ENCODE measurements around the gene KRT7.
"Not testable (repeated sequence)": the region's sequence is repeated elsewhere in the genome, so short reads cannot be mapped to it uniquely, and the experiment has no call there.

The KRT7 gene

GRCh38 chr12:52231305-52232202, 1.5 kb upstream of the KRT7 start:
- DNase-seq: no peak

DNA sequence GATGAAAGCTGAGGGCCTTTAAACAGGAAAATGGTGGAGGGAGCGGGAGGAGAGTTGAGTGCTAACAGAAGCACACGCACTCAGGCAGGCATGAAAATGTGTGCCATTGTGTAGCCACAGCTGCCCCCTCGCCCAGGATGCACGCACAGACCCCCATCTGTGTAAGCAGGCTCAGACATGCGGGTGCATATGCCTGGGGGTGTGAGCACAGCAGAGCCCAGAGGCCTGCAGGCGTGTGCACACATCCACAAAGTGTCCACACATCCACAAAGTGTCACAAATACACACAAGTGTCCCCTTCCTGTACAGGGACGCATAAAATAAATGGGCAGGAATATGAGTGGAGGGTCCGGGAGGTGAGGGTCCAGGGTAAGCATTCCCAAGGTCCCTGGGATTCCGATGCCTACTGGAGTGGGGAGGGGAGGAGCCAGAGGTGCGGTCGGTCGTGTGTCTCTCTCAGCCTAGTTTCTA, 805 bp upstream of the KRT7 start:
- no peak for DNase-seq

DNA sequence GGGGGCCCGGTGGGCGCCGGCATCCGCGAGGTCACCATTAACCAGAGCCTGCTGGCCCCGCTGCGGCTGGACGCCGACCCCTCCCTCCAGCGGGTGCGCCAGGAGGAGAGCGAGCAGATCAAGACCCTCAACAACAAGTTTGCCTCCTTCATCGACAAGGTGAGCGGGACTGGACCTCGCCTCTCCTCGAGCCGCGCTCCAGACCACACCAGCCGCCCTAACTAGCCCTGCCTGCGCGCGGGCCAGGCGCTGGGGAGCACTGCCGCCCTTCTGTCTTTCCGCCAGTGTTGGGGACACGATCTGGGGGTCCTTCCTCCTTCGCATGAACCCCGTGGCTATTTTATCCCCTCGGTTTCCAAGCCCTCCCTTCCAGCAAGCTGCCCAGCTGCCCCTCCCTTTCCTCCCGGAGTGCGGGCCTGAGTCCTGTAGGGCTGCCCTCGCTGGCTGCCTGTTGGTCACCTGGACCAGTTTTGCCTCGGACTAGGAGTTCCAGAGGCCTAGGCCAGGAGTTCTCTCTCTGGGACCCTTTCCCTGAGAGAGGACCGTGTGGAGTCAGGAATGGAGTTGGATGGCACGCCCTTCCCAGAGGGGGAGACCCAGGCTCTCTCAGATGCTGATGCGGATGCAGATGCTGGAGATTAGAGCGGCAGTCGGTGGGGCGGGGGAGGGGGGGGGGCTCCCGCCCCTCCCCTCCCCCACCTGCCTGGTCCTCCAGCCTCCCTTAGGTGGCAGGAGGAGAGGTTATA, 592 bp downstream of the KRT7 start:
- DNase-seq: no peak

GRCh38 chr12:52234223-52234810, 1.3 kb downstream of the KRT7 start:
- DNase-seq: no peak

DNA sequence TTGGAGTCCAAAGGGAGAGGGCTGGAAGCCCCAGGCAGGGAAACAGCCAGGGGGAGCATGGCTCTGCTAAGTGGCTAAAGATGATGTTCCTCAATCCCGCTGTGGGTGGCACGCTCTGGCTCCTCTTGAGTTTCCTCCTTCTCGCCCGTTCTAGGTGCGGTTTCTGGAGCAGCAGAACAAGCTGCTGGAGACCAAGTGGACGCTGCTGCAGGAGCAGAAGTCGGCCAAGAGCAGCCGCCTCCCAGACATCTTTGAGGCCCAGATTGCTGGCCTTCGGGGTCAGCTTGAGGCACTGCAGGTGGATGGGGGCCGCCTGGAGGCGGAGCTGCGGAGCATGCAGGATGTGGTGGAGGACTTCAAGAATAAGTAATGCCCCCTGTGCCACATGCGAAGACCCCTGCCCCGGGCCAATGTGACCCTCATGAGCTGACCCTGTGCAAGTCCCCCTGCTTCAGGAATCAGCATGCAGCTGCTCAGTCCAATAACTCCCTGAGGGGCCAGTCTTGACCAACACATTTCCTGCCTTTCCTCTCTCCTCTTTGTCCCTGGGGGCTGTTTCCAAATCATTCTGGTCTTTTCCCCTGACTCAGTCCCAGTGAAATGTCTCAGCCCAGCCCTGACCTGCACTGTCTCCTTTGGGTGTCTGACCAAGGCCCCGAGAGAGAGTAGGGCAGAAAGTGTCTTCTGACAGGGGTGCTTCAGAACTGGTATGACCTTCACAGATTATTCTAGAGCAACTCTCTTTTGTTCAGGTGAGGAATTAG, 2.1 kb downstream of the KRT7 start:
- DNase-seq: no peak

GRCh38 chr12:52235822-52236361, 2.8 kb downstream of the KRT7 start:
- no peak for DNase-seq

DNA sequence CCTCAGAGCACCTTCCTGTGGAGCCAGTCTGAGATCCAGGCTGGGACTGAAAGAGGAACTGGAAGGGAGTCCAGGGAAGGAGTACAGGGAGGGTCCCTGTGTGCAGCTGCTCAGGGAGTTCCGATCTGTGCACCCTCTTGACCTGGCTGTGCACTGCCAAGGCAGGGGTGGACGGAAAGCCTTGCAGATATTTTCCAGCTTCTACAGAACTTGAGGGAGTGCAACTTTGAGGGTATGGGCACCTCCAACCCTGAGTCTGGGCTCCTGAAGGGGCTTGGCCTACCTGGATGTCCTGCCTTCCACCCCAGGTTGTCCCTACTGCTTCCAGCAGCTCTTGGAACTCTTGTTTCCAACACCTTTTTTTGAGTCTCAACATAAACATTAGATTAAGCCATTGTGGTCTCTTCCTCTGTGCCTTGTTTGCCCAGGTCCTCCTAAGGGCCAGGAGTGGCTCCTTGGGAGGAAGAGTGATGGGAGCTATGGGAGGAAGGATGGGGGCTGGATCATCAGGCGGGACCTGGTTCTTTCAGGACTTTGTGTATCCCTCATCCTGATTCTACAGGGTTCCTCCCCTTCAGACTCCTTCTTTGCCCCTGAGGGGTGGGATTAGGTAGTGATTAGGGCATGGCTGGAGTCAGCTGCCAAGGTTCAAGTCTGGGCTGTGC, 3.5 kb downstream of the KRT7 start:
- no peak for DNase-seq

DNA sequence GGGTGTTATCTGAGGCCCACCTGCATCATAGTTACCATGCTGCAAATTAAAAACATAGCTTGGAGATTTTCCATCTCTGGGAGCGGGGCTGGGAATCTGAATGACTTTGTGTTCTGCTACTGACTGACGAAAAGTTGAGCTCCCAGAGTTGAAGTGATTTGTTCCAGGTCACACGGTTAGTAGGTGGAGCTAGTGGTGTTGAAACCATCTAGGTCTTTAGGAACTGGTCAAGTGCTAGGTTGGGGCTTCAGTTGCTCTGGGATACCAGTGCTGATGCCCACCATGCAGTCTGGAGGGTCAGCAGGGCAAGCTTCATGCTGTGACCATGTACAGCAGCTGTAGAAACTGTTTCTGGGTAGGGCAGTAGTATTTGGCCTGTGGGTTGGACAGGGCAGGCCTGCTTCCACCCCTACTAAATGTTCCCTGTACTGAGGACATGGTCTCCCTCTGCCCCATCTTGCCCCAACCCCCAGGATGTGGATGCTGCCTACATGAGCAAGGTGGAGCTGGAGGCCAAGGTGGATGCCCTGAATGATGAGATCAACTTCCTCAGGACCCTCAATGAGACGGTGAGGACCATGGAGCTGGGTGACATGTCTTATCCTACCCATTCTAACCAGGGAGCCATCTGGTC, 5.3 kb downstream of the KRT7 start:
- DNase-seq: no peak

- no peak for DNase-seq
Measured at GRCh38 chr12:52238916-52239646, 6.0 kb downstream of the KRT7 start.

GRCh38 chr12:52239767-52240166, 6.7 kb downstream of the KRT7 start:
- no peak for DNase-seq

DNA sequence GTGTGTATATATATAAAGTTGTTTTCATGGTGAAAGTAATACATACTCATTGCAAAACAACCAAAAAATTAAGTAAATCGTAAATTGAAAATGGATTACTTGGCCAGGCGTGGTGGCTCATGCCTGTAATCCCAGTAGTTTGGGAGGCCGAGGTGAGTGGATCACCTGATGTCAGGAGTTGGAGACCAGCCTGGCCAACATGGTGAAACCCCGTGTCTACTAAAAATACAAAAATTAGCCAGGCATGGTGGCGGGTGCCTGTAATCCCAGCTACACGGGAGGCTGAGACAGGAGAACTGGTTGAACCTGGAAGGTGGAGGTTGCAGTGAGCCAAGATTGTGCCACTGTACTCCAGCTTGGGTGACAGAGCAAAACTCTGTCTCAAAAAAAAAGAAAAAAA, 7.2 kb downstream of the KRT7 start:
- DNase-seq: not testable (repeated sequence)

DNA sequence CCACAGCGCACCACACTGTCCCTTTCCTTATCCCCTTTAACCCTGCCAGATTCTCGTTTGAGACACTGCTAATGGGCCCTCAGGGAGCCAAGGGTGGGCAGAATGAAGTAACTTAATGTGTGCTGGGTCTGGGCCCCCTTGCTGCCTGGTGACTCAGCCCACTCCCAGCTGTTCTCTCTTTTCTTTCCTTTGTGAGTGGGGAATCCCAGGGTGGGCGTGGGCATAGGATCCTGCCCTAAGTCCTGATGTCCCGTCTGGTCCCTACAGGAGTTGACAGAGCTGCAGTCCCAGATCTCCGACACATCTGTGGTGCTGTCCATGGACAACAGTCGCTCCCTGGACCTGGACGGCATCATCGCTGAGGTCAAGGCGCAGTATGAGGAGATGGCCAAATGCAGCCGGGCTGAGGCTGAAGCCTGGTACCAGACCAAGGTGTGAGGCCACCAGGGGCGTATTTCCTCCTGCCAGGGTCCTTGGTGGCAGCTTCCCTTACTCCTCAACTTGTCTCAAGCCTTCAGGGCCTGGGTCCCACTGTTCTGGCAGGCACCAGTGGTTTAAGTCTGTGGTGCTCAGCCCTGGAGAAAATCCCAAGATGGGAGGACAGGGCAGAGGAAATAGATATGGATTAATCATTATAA, 8.3 kb downstream of the KRT7 start:
- DNase-seq: no peak

DNA sequence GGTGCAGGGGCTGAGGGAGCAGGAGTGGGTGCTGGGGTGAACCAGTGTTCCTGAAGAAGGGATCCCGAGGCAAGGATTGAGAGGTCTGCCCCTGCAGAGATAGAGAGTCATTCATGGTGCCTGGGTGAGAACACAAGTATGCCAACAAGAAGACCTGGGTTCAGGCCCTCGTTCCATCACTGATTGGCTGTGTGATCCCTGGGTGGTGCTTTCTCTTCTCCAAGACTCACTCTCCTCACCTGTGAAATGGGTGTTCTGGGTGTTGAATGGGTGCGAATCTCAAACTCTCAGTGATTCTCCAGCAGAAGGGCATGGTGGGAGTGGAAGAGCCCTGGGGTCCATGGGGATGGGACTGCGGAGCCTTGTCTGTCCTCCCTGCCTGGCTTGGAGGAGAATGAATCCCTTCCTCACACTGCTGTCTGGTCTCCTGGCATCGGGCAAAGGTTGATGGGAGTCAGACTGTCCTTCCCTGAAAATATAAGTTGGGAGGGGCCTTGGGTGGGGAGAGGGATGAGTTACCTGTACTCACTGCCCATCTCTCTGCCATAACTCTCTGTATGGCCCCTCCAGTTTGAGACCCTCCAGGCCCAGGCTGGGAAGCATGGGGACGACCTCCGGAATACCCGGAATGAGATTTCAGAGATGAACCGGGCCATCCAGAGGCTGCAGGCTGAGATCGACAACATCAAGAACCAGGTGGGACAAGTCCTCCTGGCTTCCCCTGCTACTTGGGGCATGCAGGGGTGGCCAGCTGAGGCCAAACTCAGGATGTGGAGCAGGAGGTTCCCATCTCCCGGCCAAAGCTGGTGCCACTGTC, 9.6 kb downstream of the KRT7 start:
- DNase-seq: no peak

DNA sequence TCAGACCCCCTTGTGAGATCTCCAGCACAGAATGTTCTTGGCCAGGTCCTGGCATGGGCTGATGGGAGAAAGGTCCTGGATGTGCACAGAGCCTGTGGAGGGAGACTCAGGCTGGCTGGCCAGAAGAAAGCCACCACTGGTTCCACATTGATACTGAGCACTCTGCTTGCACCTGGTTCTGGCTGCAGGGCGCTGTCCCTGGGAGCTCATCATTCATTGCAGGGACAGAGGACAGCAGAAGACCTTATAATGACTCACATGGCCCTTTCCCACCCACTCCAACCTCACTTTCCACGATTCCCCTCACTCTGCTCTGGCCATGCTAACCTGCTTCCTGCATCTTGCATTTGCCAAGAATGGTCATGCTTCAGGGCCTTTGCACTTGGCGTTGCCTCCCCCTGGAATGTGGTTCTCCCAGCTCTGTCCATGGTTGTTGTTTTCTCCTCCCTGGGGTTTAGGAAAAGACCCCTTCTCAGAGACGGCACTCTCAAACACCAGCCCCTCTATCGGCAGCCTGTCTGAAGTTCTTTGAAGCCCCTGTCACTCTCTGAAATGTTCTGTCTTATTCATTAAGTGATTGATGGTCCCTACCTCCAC, 10.3 kb downstream of the KRT7 start:
- DNase-seq: no peak

DNA sequence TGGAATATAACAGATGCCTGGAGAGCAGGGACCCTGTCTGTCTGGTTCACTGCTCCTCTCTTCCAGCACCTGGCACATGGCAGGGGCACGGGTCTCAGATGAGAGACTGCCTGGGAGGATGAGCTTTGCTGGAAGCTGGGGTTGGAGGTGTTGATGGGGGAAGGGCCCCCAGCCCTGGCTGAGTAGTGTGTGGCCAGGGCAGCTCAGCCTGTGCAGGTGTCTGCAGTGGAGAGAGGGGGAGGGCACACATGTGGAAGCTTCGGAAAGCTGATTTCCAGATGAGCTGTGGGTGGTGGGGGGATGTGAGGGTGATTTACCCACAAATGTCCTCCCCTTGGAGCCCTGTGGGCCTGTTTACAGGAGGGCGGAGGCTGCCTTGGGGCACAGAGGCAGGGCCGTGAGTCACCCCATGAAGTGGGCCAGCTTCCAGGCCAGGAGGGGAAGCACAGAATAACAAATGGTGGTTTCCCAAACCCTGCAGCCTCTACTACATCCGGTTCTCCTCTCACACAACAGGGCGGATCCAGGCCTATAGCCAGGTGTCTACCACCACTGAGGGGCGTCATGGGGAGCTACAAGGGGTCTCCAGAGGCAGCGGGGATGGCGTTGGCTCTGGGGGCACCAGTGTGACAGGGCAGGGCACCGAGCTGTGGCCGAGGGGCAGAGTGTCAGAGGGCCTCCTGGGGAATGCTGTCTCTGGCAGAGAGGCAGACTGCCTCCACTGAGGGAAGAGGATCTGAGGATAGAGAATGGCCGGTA, 11.0 kb downstream of the KRT7 start:
- peak; percentile 46 to 50 for DNase-seq

DNA sequence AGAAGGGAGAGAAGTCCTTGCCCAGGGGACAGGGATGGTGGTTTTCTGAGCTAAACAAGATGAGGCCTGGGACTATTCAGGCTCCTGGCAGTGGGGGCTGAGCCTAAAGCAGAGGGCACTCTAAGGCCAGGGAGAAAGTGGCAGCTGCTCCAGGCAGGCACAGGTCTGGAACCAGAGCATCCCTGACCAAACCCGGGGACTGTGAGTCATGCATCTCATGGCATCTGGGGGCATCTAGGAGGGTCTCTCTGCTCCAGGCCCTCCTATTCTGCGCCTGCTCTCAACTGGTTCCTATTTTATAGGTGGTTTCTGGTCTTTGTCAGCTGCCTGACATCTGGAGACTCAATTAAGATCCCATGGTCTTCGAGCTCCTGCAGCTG, 11.6 kb downstream of the KRT7 start:
- no peak for DNase-seq

DNA sequence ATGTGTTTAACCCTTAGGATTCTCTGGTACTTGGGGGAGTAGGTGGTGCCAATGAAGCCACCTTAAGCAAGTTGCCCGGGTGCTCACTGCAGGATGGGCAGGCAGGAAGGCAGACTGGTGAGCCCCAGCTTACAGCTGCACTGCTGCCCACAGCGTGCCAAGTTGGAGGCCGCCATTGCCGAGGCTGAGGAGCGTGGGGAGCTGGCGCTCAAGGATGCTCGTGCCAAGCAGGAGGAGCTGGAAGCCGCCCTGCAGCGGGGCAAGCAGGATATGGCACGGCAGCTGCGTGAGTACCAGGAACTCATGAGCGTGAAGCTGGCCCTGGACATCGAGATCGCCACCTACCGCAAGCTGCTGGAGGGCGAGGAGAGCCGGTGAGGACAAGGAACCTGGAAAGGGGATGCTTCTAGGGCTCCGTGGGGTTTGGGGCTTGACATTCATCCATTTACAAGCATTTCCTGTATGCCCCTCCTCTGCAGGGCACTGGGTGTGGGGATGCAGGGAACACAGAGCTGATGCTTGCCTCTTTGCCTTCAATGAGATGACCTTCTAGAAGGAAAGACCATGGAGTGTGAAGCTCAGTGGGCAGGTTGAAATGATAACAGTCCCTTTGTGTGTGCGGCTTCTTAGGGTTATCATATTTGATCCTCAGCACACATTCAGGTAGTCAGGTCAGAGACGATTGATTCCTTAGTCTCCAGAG, 12.4 kb downstream of the KRT7 start:
- no peak for DNase-seq
